GM19328 (cell line): ENCODE results near the gene VPS26A.

Experiments used
- ATAC-seq: cut with Tn5 transposase; IDR thresholded peaks from one replicate; pipeline ENCODE4 v1.9.1; 2021; ENCODE audit warnings: mild to moderate bottlenecking, moderate library complexity; ENCODE audit not compliant: unreplicated experiment

The VPS26A gene

GRCh38 chr10:69218831-69219230 is 94.9 kb downstream of the VPS26A start:
- ATAC-seq, result no peak

GRCh38 chr10:69220041-69220451 is 96.1 kb downstream of the VPS26A start, which contains the start of gene HKDC1:
Gene HKDC1, plus strand, starts transcription at chr10:69220332. Its CDS starts 104 bp downstream, at chr10:69220436.
- ATAC-seq, result no peak

- ATAC-seq, result no peak
Observed at GRCh38 chr10:69220507-69220906, 96.5 kb downstream of the VPS26A start.
